Nephron progenitor cell (in vitro differentiated cells): ENCODE measurements around the gene SLC26A2.
A peak's percentile ranks its signal among the peaks of the same experiment; 100 is the strongest.

Experiments used
- DNase-seq: peaks from one replicate; pipeline ENCODE4 v3.0.0; 2021
- H3K27ac Mint-ChIP-seq: 2 replicates; pipeline ENCODE4 v1.8.0; 2021; ENCODE audit warnings: mild to moderate bottlenecking, moderate library complexity, mixed read lengths
- H3K27me3 Mint-ChIP-seq: 2 replicates; pipeline ENCODE4 v1.8.0; 2021; ENCODE audit warnings: mild to moderate bottlenecking, low read depth, mixed read lengths; ENCODE audit not compliant: poor library complexity
- H3K36me3 Mint-ChIP-seq: 2 replicates; pipeline ENCODE4 v1.8.0; 2021; ENCODE audit warnings: low read depth, mixed read lengths
- H3K4me1 Mint-ChIP-seq: 2 replicates; pipeline ENCODE4 v1.8.0; 2021; ENCODE audit warnings: mixed read lengths
- H3K4me3 Mint-ChIP-seq: 2 replicates; pipeline ENCODE4 v1.8.0; 2021; ENCODE audit warnings: mild to moderate bottlenecking, moderate library complexity, mixed read lengths
- H3K9me3 Mint-ChIP-seq: 2 replicates; pipeline ENCODE4 v1.8.0; 2021; ENCODE audit warnings: mild to moderate bottlenecking, moderate library complexity, mixed read lengths
- TF ChIP-seq, protein P1 (sequence below): fragments of 200-600 bp; sonication (generic); IDR thresholded peaks from 2 replicates; pipeline ENCODE4 v1.5.0; 2021; ENCODE audit warnings: antibody characterized with exemption

SLC26A2 gene

DNA sequence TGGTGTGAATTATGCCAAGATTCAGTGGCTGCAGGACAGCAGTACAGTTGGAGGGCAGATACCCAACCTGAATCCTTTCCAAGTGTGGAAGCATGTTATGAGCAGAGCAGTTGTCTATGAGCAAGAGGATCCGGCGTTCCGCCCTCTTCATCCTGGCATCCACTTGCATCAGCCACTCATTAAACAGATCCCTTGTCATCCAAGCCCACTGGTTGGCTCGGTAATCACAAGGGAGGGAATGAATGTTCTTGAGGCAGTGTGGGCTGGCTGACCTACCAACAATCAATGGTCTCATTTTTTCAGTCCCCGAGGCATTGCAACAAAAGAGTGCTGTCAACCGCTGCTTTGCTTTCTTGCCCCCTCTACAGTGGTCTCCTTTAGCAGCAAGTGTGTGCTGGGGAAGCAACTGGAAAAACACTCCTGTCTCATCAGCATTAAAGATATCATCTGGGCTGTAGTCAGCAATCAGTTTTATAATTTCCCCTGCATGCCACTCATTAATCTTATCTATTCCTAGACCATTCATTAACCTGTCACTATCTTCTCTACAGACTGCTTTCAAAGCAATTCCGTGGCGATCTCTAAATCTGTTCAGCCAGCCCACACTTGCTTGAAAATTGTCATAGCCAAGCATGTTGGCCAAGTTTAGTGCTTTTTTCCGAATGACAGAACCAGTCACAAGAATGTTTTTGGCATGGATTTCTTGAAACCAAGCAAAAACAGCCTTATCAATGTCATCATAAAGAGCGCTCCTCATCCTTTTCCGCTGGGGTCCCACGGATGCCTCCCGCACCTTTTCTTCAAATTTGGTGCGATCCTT, 35.0 kb downstream of the SLC26A2 start:
- Mint-ChIP-seq H3K4me1 (peaks cover 28% of the 10 kb centered on the region), H3K27me3 (no peaks in the 10 kb centered on the region), H3K4me3 (no peak overlapping the region), H3K27ac (no peak overlapping the region), H3K36me3 (peaks cover 13% of the 10 kb centered on the region), H3K9me3 (no peaks in the 10 kb centered on the region)
- DNase-seq: no peak
- TF ChIP-seq, protein P1, sequence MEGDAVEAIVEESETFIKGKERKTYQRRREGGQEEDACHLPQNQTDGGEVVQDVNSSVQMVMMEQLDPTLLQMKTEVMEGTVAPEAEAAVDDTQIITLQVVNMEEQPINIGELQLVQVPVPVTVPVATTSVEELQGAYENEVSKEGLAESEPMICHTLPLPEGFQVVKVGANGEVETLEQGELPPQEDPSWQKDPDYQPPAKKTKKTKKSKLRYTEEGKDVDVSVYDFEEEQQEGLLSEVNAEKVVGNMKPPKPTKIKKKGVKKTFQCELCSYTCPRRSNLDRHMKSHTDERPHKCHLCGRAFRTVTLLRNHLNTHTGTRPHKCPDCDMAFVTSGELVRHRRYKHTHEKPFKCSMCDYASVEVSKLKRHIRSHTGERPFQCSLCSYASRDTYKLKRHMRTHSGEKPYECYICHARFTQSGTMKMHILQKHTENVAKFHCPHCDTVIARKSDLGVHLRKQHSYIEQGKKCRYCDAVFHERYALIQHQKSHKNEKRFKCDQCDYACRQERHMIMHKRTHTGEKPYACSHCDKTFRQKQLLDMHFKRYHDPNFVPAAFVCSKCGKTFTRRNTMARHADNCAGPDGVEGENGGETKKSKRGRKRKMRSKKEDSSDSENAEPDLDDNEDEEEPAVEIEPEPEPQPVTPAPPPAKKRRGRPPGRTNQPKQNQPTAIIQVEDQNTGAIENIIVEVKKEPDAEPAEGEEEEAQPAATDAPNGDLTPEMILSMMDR: no peak

DNA sequence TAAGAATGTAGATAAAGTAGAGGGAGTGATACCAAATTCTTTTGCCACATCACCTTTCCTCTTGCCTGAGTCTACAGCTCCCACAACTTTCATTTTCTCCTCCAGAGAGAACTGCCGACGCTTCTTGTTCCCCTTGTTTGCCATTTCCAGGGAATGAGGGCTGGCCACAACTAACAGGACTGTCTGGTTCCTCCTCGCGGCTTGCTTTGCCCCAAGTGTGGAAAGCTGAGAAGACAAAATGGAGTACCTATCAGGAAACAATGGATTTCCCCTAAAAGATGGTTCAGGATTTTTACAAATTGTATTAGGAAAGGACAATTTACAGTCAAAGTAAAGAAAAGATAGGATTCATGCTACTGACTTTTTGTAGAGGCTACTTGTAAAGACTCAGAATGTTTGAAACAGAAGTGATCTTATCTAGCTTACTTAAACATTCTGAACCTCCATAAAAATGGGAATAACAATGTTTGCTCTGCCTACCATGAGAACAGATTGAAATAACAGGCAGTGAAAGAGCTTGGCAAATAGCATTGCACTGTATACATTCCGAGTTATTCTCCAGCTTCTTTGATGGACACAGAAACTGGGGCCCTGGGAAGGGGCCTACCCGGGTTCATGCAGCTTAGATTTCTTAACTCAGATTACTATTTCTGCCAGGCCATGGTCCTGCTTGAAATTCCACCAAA, 35.8 kb downstream of the SLC26A2 start:
- Mint-ChIP-seq H3K36me3 (peaks cover 13% of the 10 kb centered on the region), H3K9me3 (no peaks in the 10 kb centered on the region)

DNA sequence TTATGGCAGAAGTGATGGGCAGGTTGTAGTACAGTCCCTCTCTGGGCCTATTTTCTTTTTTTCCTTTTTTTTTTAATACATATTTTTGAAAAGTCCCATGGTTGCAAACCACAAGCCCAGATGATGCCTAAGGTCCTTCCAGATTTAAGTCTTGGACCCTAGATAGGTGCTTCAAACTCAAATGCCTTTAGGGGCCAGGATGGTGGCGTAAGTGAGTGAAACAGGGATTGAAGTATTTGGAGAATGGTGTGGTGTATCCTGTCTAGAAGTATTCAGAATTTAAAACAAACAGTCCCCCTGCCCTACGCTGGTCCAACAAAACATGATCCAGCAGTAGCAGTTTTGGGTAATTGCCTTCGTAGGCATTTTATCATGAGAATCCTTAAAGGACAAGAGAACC, 37.7 kb downstream of the SLC26A2 start:
- no peak for DNase-seq
- Mint-ChIP-seq H3K27me3 (no peaks in the 10 kb centered on the region), H3K4me1 (peaks cover 38% of the 10 kb centered on the region), H3K36me3 (peaks cover 13% of the 10 kb centered on the region), H3K9me3 (no peaks in the 10 kb centered on the region), H3K4me3 (peak overlapping the region; percentile 90), H3K27ac (no peak overlapping the region)
- TF ChIP-seq, protein P1: no peak

More for the DNA sequence above, 35.8 kb downstream of the SLC26A2 start:
- Mint-ChIP-seq H3K27me3 (no peaks in the 10 kb centered on the region), H3K4me1 (peaks cover 25% of the 10 kb centered on the region), H3K27ac (no peak overlapping the region), H3K4me3 (no peak overlapping the region)
- TF ChIP-seq, protein P1: no peak
- DNase-seq: no peak

DNA sequence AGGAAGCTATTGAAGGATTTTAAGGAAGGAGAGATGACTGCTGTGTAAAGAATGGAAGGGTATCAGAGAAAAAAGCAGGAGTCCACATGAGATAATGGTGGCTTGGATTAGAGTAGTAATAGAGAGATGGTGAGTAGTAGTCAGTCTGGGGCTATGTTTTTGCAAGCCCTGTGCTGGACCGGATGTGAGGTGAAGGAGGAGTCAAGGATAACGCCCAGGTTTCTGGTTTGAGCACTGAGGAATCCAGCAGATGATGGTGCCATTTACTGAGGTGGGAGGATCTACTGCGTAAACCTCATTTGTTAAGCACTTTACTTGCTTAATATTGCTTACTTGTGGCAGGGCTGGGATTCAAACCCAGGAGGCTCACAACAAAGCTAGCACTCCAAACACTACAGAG, 38.8 kb downstream of the SLC26A2 start:
- no peak for DNase-seq
- Mint-ChIP-seq H3K9me3 (no peaks in the 10 kb centered on the region), H3K36me3 (peaks cover 18% of the 10 kb centered on the region), H3K4me1 (peaks cover 38% of the 10 kb centered on the region), H3K27ac (peak overlapping the region; percentile 80), H3K27me3 (no peaks in the 10 kb centered on the region), H3K4me3 (peak overlapping the region; percentile 90)
- TF ChIP-seq, protein P1: no peak

DNA sequence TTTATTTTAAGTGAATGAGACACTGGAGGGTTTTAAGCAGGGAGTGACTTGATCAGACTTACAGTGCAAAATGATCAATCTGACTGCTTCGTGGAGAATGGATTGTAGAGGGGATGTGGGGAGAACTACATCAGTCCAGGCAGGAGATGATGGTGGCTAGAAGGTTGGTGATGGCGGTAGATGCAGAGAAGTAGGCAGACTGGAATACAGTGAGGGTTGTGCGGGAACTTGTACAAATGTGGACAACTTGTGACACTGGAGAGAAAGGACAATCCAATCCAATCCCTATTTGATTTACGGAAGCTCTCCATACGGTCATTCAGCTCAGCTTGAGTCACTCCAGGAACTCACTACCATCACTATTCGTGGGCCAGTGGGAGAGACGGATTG, 39.3 kb downstream of the SLC26A2 start:
- TF ChIP-seq, protein P1: no peak
- peak overlapping the region; percentile 90 for H3K4me3 Mint-ChIP-seq
- no peak for DNase-seq
- H3K27me3 Mint-ChIP-seq: no peaks in the 10 kb centered on the region
- H3K9me3 Mint-ChIP-seq: no peaks in the 10 kb centered on the region
- peaks cover 38% of the 10 kb centered on the region for H3K4me1 Mint-ChIP-seq
- peak overlapping the region; percentile 80 for H3K27ac Mint-ChIP-seq
- H3K36me3 Mint-ChIP-seq: peaks cover 22% of the 10 kb centered on the region
